ENCODE results near the gene MKKS. TPM values are rescaled to one million over a fixed set of nuclear protein-coding genes. Genes with fewer than 3 reads are reported as not detected.

The MKKS gene
- total and polyA plus RNA-seq, 5 experiments from 2014 or later = 13.9 to 37.4 (median 26.1) TPM

DNA sequence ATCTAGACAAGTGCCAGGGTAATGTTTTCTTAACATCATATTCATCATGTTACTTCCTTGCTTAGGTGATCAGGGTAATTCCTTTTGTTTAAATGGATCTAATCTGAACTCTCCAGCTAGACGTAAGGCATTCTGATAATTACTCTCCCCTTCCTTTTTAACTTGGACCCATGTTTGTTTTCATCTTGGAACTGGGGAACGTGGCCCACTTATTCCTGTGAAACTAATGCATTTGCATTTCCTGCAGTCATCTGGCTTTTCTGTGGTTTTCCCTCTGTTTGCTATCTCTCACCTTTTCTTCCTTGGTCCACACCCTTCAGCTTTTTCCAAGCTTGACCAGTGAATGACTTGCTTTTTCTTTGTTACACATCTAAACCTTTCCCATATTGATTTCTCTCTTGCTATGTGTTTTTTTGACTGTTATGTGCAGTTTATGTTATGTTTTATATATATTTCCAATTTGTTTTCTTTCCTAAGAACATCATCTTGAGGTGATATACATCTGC is 34.4 kb upstream of the MKKS start:
- Mint-ChIP-seq H3K9me3 (peaks cover 0 to 3% (median 0%) of the 10 kb centered on the region in 9 donors), H3K4me1 (peaks cover 7 to 9% (median 8%) of the 10 kb centered on the region in 4 donors), H3K27ac (peak overlapping the region in 2 of 10 donors; percentile 13), H3K36me3 (peaks cover under 1 to 24% (median 18%) of the 10 kb centered on the region in 3 donors), H3K27me3 (no peaks in the 10 kb centered on the region), H3K4me3 (no peak overlapping the region)
- POLR2A ChIA-PET = interaction anchor here (0.8 kb wide), 1 partner anchor 21 kb away, joined by 3 read pairs; no protein-coding TSS in a partner anchor
- ATAC-seq (no peak), DNase-seq (no peak)

GRCh38 chr20:10467681-10468339 is 33.8 kb upstream of the MKKS start:
- Mint-ChIP-seq H3K9me3 (peaks cover 0 to 9% (median 0%) of the 10 kb centered on the region in 9 donors), H3K27ac (peak overlapping the region in 1 of 10 donors; percentile 5)
- POLR2A ChIA-PET = no interaction called here

GRCh38 chr20:10466855-10467254 is 32.8 kb upstream of the MKKS start:
- no peak overlapping the region for H3K4me3 Mint-ChIP-seq

More at GRCh38 chr20:10467681-10468339, 33.8 kb upstream of the MKKS start:
- Mint-ChIP-seq H3K36me3 (peaks cover 6 to 27% (median 22%) of the 10 kb centered on the region in 3 donors), H3K27me3 (no peaks in the 10 kb centered on the region), H3K4me3 (no peak overlapping the region), H3K4me1 (peaks cover 6 to 9% (median 8%) of the 10 kb centered on the region in 4 donors)
- DNase-seq (no peak), ATAC-seq (no peak)

GRCh38 chr20:10466325-10466724 is 32.3 kb upstream of the MKKS start:
- Mint-ChIP-seq H3K4me3 (no peak overlapping the region), H3K27ac (no peak overlapping the region), H3K36me3 (peaks cover 11 to 30% (median 24%) of the 10 kb centered on the region in 3 donors), H3K4me1 (peaks cover 6 to 11% (median 8%) of the 10 kb centered on the region in 4 donors), H3K9me3 (peaks cover 0 to 12% (median 0%) of the 10 kb centered on the region in 9 donors), H3K27me3 (no peaks in the 10 kb centered on the region)
- POLR2A ChIA-PET = no interaction called here
- DNase-seq (no peak), ATAC-seq (no peak)

More at GRCh38 chr20:10466855-10467254, 32.8 kb upstream of the MKKS start:
- POLR2A ChIA-PET = no interaction called here
- Mint-ChIP-seq H3K4me1 (peaks cover 6 to 9% (median 8%) of the 10 kb centered on the region in 4 donors), H3K27ac (no peak overlapping the region), H3K36me3 (peaks cover 11 to 35% (median 24%) of the 10 kb centered on the region in 3 donors), H3K27me3 (no peaks in the 10 kb centered on the region), H3K9me3 (peaks cover 0 to 12% (median 0%) of the 10 kb centered on the region in 9 donors)
- no peak for DNase-seq
- no peak for ATAC-seq

- Mint-ChIP-seq H3K27me3 (no peaks in the 10 kb centered on the region), H3K4me3 (no peak overlapping the region), H3K4me1 (peaks cover 4 to 18% (median 10%) of the 10 kb centered on the region in 4 donors), H3K36me3 (peaks cover 16 to 32% (median 31%) of the 10 kb centered on the region in 3 donors), H3K27ac (no peak overlapping the region), H3K9me3 (peaks cover 0 to 12% (median 0%) of the 10 kb centered on the region in 9 donors)
- POLR2A ChIA-PET = no interaction called here
- no peak for DNase-seq
- no peak for ATAC-seq
Measured at GRCh38 chr20:10465135-10465534, 31.1 kb upstream of the MKKS start.

GRCh38 chr20:10463622-10464021 is 29.6 kb upstream of the MKKS start:
- DNase-seq = no peak
- no peak for ATAC-seq
- peaks cover 28 to 40% (median 39%) of the 10 kb centered on the region in 3 donors for H3K36me3 Mint-ChIP-seq
- no peak overlapping the region for H3K4me3 Mint-ChIP-seq
- peaks cover 0 to 12% (median 0%) of the 10 kb centered on the region in 9 donors for H3K9me3 Mint-ChIP-seq
- H3K4me1 Mint-ChIP-seq = peaks cover 2 to 18% (median 9%) of the 10 kb centered on the region in 4 donors
- POLR2A ChIA-PET = no interaction called here
- H3K27ac Mint-ChIP-seq = no peak overlapping the region
- no peaks in the 10 kb centered on the region for H3K27me3 Mint-ChIP-seq

DNA sequence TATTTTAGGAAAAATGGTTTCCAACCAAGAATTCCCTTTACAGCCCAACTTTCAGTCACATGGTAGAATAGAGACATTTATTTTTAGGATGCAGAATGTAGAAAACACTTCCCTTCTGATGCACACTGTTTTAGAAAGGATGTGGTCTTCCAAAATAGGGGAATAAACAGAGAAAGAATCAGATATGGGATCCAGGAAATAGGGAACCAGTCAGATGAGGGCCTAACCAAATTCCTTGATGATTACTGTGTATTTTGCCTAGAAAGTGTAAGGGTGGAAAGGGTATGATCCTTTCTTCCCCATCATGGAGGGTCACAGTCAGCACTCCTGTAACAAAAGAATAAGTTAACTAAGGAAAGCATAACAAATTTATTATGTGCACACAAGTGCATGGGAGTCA is 28.5 kb upstream of the MKKS start:
- POLR2A ChIA-PET = no interaction called here
- peaks cover 2 to 9% (median 6%) of the 10 kb centered on the region in 4 donors for H3K4me1 Mint-ChIP-seq
- no peaks in the 10 kb centered on the region for H3K27me3 Mint-ChIP-seq
- H3K4me3 Mint-ChIP-seq = no peak overlapping the region
- H3K36me3 Mint-ChIP-seq = peaks cover 34 to 49% (median 38%) of the 10 kb centered on the region in 3 donors
- DNase-seq = no peak
- no peak for ATAC-seq
- H3K9me3 Mint-ChIP-seq = peaks cover 1 to 12% (median 3%) of the 10 kb centered on the region in 9 donors
- H3K27ac Mint-ChIP-seq = peak overlapping the region in 1 of 10 donors; percentile 3

DNA sequence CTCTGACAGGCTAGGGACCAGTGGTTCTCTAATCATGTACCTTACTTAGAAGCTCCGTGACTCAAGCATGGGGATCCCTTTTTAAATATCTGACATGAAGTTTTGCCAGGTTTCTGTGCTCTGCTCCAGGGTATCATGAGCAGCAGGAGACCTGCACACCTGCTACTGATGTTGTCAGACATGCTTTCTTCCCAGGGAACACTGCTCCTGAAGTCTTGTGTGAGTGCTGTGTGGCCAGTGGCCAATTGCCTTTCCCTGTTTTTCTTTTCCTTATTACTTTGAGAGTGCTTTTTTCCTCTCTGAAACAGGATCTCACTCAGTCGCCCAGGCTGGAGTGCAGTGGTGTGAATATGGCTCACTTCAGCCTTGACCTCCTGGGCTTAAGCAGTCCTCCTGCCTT is 27.5 kb upstream of the MKKS start:
- POLR2A ChIA-PET = no interaction called here
- Mint-ChIP-seq H3K4me3 (no peak overlapping the region), H3K9me3 (peaks cover 7 to 12% (median 9%) of the 10 kb centered on the region in 9 donors), H3K27ac (peak overlapping the region in 1 of 10 donors; percentile 2), H3K27me3 (no peaks in the 10 kb centered on the region), H3K36me3 (peaks cover 40 to 56% (median 42%) of the 10 kb centered on the region in 3 donors), H3K4me1 (peaks cover 2 to 9% (median 6%) of the 10 kb centered on the region in 4 donors)
- ATAC-seq (no peak), DNase-seq (no peak)

DNA sequence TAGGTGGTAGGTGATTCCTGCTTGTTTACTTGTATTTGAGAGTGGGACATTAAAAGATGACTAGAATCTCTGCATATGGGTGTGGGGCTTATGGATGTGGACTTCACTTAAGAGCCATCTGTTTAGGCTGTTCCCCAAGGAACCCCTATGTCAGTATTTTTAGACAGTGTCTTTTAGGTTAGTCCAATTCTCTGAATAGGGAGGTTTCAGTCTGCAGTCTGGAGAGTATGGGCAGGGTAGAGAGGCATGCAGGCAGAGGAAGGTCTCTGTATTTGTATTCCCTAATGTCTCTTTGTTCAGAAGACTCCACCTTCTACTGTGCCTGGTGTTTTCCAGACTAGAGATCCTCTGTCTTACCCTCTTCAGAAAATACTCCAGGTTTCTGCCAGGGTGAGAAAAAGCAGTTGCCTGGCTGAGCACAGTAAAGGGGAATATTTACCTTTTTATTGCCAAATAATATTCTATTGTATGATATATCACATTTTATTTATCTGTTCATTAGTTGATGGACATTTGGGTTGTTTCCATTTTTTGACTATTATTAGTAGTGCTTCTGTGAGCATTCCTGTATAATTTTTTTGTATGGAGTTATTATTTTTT is 20.2 kb upstream of the MKKS start:
- H3K4me3 Mint-ChIP-seq = peak overlapping the region in 4 of 10 donors; percentile 16 to 58 (median 40)
- no peak for ATAC-seq
- no peak for DNase-seq
- peaks cover 11 to 18% (median 17%) of the 10 kb centered on the region in 4 donors for H3K4me1 Mint-ChIP-seq
- POLR2A ChIA-PET = no interaction called here
- H3K27me3 Mint-ChIP-seq = no peaks in the 10 kb centered on the region
- peaks cover 15 to 23% (median 18%) of the 10 kb centered on the region in 3 donors for H3K36me3 Mint-ChIP-seq
- peak overlapping the region in 7 of 10 donors; percentile 1 to 85 (median 42) for H3K27ac Mint-ChIP-seq
- H3K9me3 Mint-ChIP-seq = peaks cover 0 to 15% (median 8%) of the 10 kb centered on the region in 9 donors

GRCh38 chr20:10453241-10453640 is 19.2 kb upstream of the MKKS start:
- ATAC-seq = peak; percentile 59 to 62
- peak overlapping the region; percentile 41 to 86 (median 84) for H3K27ac Mint-ChIP-seq
- H3K4me3 Mint-ChIP-seq = peak overlapping the region; percentile 2 to 80 (median 56)
- POLR2A ChIA-PET = interaction anchor here (1.1 kb wide), 1 partner anchor 19 kb away, joined by 3 read pairs; the partner anchor contains the start of gene MKKS
- peaks cover 6 to 13% (median 8%) of the 10 kb centered on the region in 3 donors for H3K36me3 Mint-ChIP-seq
- no peaks in the 10 kb centered on the region for H3K27me3 Mint-ChIP-seq
- H3K9me3 Mint-ChIP-seq = peaks cover 0 to 15% (median 8%) of the 10 kb centered on the region in 9 donors
- peak in 2 of 10 donors; percentile 9 to 21 for DNase-seq
- peaks cover 11 to 19% (median 16%) of the 10 kb centered on the region in 4 donors for H3K4me1 Mint-ChIP-seq

- DNase-seq (no peak), ATAC-seq (no peak)
- peaks cover 19 to 36% (median 31%) of the 10 kb centered on the region in 4 donors for H3K4me1 Mint-ChIP-seq
- no peak overlapping the region for H3K27ac Mint-ChIP-seq
- POLR2A ChIA-PET = no interaction called here
- no peaks in the 10 kb centered on the region for H3K36me3 Mint-ChIP-seq
- no peaks in the 10 kb centered on the region for H3K9me3 Mint-ChIP-seq
- H3K4me3 Mint-ChIP-seq = no peak overlapping the region
- no peaks in the 10 kb centered on the region for H3K27me3 Mint-ChIP-seq
Measured at GRCh38 chr20:10449270-10449669, 15.2 kb upstream of the MKKS start.

GRCh38 chr20:10448270-10449156 is 14.5 kb upstream of the MKKS start:
- DNase-seq (no peak), ATAC-seq (no peak)
- no peaks in the 10 kb centered on the region for H3K9me3 Mint-ChIP-seq
- POLR2A ChIA-PET = no interaction called here
- no peak overlapping the region for H3K4me3 Mint-ChIP-seq
- H3K36me3 Mint-ChIP-seq = peaks cover 0 to 3% (median 0%) of the 10 kb centered on the region in 3 donors
- H3K27me3 Mint-ChIP-seq = no peaks in the 10 kb centered on the region
- peak overlapping the region in 3 of 10 donors; percentile 7 to 55 (median 37) for H3K27ac Mint-ChIP-seq
- peaks cover 14 to 34% (median 25%) of the 10 kb centered on the region in 4 donors for H3K4me1 Mint-ChIP-seq

Data from naive thymus-derived CD8-positive, alpha-beta T cell (primary cell).